Brain pericyte (primary cell): ENCODE results near the gene CDK14.

ENCODE experiments used
- DNase-seq: peaks from one replicate; pipeline ENCODE4 v3.0.0-alpha.2; 2012; ENCODE audit warnings: low read depth, low spot score

CDK14 gene

GRCh38 chr7:91196058-91196457 is 599.9 kb downstream of the CDK14 start:
- no peak for DNase-seq

GRCh38 chr7:91198371-91198770 is 602.2 kb downstream of the CDK14 start:
- DNase-seq, result no peak

GRCh38 chr7:91199601-91200000 is 603.5 kb downstream of the CDK14 start:
- no peak for DNase-seq

GRCh38 chr7:91201442-91202113 is 605.5 kb downstream of the CDK14 start:
- DNase-seq, result no peak

- DNase-seq, result no peak
Observed at GRCh38 chr7:91206361-91206960, 610.3 kb downstream of the CDK14 start.

GRCh38 chr7:91212582-91212981 is 616.5 kb downstream of the CDK14 start:
- no peak for DNase-seq

- no peak for DNase-seq
Observed at GRCh38 chr7:91226411-91226810, 630.3 kb downstream of the CDK14 start.

GRCh38 chr7:91228327-91228726 is 632.2 kb downstream of the CDK14 start:
- DNase-seq, result no peak

GRCh38 chr7:91228927-91229558 is 632.9 kb downstream of the CDK14 start:
- DNase-seq, result no peak

GRCh38 chr7:91230100-91230499 is 634.0 kb downstream of the CDK14 start:
- DNase-seq, result no peak

- DNase-seq, result no peak
Observed at GRCh38 chr7:91230503-91230902, 634.4 kb downstream of the CDK14 start.

GRCh38 chr7:91233212-91233611 is 637.1 kb downstream of the CDK14 start:
- DNase-seq, result no peak

GRCh38 chr7:91235211-91235832 is 639.2 kb downstream of the CDK14 start:
- DNase-seq, result no peak

GRCh38 chr7:91239171-91239604 is 643.1 kb downstream of the CDK14 start:
- DNase-seq, result no peak

GRCh38 chr7:91239772-91240171 is 643.7 kb downstream of the CDK14 start:
- no peak for DNase-seq

GRCh38 chr7:91240376-91240941 is 644.3 kb downstream of the CDK14 start:
- DNase-seq, result no peak

- DNase-seq, result no peak
Observed at GRCh38 chr7:91242097-91242844, 646.1 kb downstream of the CDK14 start.

GRCh38 chr7:91243591-91244301 is 647.6 kb downstream of the CDK14 start:
- DNase-seq, result no peak

- no peak for DNase-seq
Observed at GRCh38 chr7:91247500-91247899, 651.4 kb downstream of the CDK14 start.

- no peak for DNase-seq
Observed at GRCh38 chr7:91248996-91249395, 652.9 kb downstream of the CDK14 start.
